Right lobe of liver (tissue), 6 donors: Measurements from ENCODE around the gene PPIL6. TPM values are rescaled to one million over a fixed set of nuclear protein-coding genes. Genes with fewer than 3 reads are reported as not detected.

ENCODE experiments used
- ATAC-seq, 4 donors: fragments of 200-7000 bp; cut with Tn5 transposase; one replicate each; pipeline ENCODE4 v1.9.1; 2020; ENCODE audit warnings: mild to moderate bottlenecking in 4 of 4, moderate library complexity in 4 of 4
- DNase-seq, 3 donors: peaks; one replicate each; pipeline ENCODE4 v3.0.0-alpha.2; 2020
- H3K27ac ChIP-seq, 3 donors: fragments of 200-600 bp; one replicate each; pipeline ENCODE4 v1.8.0; 2022
- H3K27me3 ChIP-seq, 2 donors: fragments of 200-600 bp; one replicate each; pipeline ENCODE4 v1.8.0; 2022
- H3K36me3 ChIP-seq, 4 donors: fragments of 200-600 bp; sonication (generic) in 1 of 4; one replicate each; pipeline versions ENCODE4 v1.5.1 to v1.8.0; 2017 to 2022; ENCODE audit warnings: control low read depth in 1 of 4
- H3K4me1 ChIP-seq, 4 donors: fragments of 200-600 bp; sonication (generic) in 1 of 4; one replicate each; pipeline versions ENCODE4 v1.5.1 to v1.8.0; 2017 to 2022; ENCODE audit warnings: control low read depth in 1 of 4
- H3K4me3 ChIP-seq, 3 donors: fragments of 200-600 bp; one replicate each; pipeline ENCODE4 v1.8.0; 2022
- H3K9me3 ChIP-seq, 4 donors: fragments of 200-600 bp; sonication (generic) in 1 of 4; one replicate each; pipeline versions ENCODE4 v1.5.1 to v1.8.0; 2017 to 2022; ENCODE audit warnings: control low read depth in 1 of 4
- CTCF ChIP-seq, 4 donors: fragments of 200-600 bp in 3 of 4; fragments of 450-650 bp in 1 of 4; IDR thresholded peaks; one replicate each; pipeline versions ENCODE4 v1.5.1 to v1.8.0; 2016 to 2022; ENCODE audit warnings: antibody characterized with exemption in 4 of 4, mild to moderate bottlenecking in 2 of 4
- POLR2A ChIP-seq: fragments of 450-650 bp; IDR thresholded peaks from one replicate; pipeline ENCODE4 v1.6.1; 2017; ENCODE audit warnings: antibody characterized with exemption, mild to moderate bottlenecking
- WGBS: methylation state at CpG from one replicate; pipeline ENCODE4 v1.1.6; 2018; ENCODE audit warnings: low coverage, low lambda C conversion rate; ENCODE audit not compliant: insufficient coverage; ENCODE audit errors: missing lambda C conversion rate; 5-methylcytosine and 5-hydroxymethylcytosine counted together
- intact Hi-C, 2 donors: fragments of 100-400 bp; cut with DNase I; formaldehyde crosslinking; loops; one replicate each; pipeline versions ENCODE4 v1.11.2 to v1.14.1; 2022
- total RNA-seq, 6 experiments: library from RNA; depleted of rRNA in 2 of 6; stranded (reverse); fragments of >200 nt in 2 of 6; fragmentation: NEBNext Ultra II Directional in 3 of 6; extraction: Animal tissue kit (Norgen Biotek cat#: 25700) in 3 of 6; gene quantifications; one replicate each; pipeline versions ENCODE4 v1.1.0 to v1.2.4, GENCODE V29; 2016 to 2023
- donor health status: DM: no; HTN: yes; CAD: no.
- donor health status: DM: no; HTN: no; CAD: no.
- donor health status: DM: no; HTN: no; CAD: no.
- donor health status: DM: no; HTN: yes; CAD: no.
- donor health status: DM: no; HTN: yes; CAD: no.

Gene PPIL6
- total RNA-seq, 6 experiments from 2014 or later, result 0.12 to 0.42 (median 0.33) TPM; not detected in 2

GRCh38 chr6:109393886-109394281, 46.5 kb downstream of the PPIL6 start:
- no peak for DNase-seq
- intact Hi-C loops, result no loop called here

GRCh38 chr6:109393157-109393885, 47.1 kb downstream of the PPIL6 start:
- Histone ChIP-seq H3K27me3 (no peaks in the 10 kb centered on the region), H3K36me3 (no peaks in the 10 kb centered on the region), H3K4me3 (no peak overlapping the region), H3K4me1 (no peaks in the 10 kb centered on the region), H3K27ac (no peak overlapping the region), H3K9me3 (no peaks in the 10 kb centered on the region)
- intact Hi-C loops, result no loop called here
- TF ChIP-seq POLR2A (no peak), CTCF (IDR thresholded peaks at IDR 0.05) (no peak)
- whole genome bisulfite sequencing, result 73% methylated on average over 5 of the region's 5 CpGs
- ATAC-seq (peak in 1 of 4 donors; percentile 20), DNase-seq (no peak)

More at GRCh38 chr6:109393886-109394281, 46.5 kb downstream of the PPIL6 start:
- ATAC-seq, result peak in 1 of 4 donors; percentile 23
- TF ChIP-seq POLR2A, result no peak
- no peak for TF ChIP-seq CTCF (IDR thresholded peaks at IDR 0.05)
- WGBS, result 62% methylated on average over 2 of the region's 2 CpGs
- no peaks in the 10 kb centered on the region for H3K27me3 ChIP-seq
- no peaks in the 10 kb centered on the region for H3K36me3 ChIP-seq
- no peaks in the 10 kb centered on the region for H3K9me3 ChIP-seq
- H3K4me1 ChIP-seq, result no peaks in the 10 kb centered on the region
- no peak overlapping the region for H3K4me3 ChIP-seq
- H3K27ac ChIP-seq, result no peak overlapping the region

GRCh38 chr6:109389650-109390274, 50.7 kb downstream of the PPIL6 start:
- DNase-seq, result no peak
- Histone ChIP-seq H3K27ac (no peak overlapping the region), H3K27me3 (no peaks in the 10 kb centered on the region), H3K4me1 (peaks cover 0 to 6% (median 0%) of the 10 kb centered on the region in 4 donors), H3K4me3 (no peak overlapping the region), H3K36me3 (no peaks in the 10 kb centered on the region), H3K9me3 (no peaks in the 10 kb centered on the region)
- WGBS, result 74% methylated on average over 6 of the region's 6 CpGs
- no peak for ATAC-seq
- intact Hi-C loops, result loop anchor here in 1 of 2 donors (10.0 kb wide), 1 partner anchor 205 kb away; no protein-coding TSS in a partner anchor
- TF ChIP-seq POLR2A, result no peak
- TF ChIP-seq CTCF (IDR thresholded peaks at IDR 0.05), result no peak

GRCh38 chr6:109388265-109388664, 52.2 kb downstream of the PPIL6 start:
- no peak for DNase-seq
- no peaks in the 10 kb centered on the region for H3K27me3 ChIP-seq
- no peaks in the 10 kb centered on the region for H3K9me3 ChIP-seq
- no peak overlapping the region for H3K27ac ChIP-seq
- no peak for TF ChIP-seq CTCF (IDR thresholded peaks at IDR 0.05)
- TF ChIP-seq POLR2A, result no peak
- no peak for ATAC-seq
- WGBS, result 90% methylated on average over 1 of the region's 1 CpG
- H3K36me3 ChIP-seq, result no peaks in the 10 kb centered on the region
- H3K4me3 ChIP-seq, result no peak overlapping the region
- H3K4me1 ChIP-seq, result peaks cover 0 to 19% (median 3%) of the 10 kb centered on the region in 4 donors
- intact Hi-C loops, result loop anchor here in 1 of 2 donors (10.0 kb wide), 1 partner anchor 203 kb away; no protein-coding TSS in a partner anchor
